ENCODE measurements around the gene CHTF8.

DNA sequence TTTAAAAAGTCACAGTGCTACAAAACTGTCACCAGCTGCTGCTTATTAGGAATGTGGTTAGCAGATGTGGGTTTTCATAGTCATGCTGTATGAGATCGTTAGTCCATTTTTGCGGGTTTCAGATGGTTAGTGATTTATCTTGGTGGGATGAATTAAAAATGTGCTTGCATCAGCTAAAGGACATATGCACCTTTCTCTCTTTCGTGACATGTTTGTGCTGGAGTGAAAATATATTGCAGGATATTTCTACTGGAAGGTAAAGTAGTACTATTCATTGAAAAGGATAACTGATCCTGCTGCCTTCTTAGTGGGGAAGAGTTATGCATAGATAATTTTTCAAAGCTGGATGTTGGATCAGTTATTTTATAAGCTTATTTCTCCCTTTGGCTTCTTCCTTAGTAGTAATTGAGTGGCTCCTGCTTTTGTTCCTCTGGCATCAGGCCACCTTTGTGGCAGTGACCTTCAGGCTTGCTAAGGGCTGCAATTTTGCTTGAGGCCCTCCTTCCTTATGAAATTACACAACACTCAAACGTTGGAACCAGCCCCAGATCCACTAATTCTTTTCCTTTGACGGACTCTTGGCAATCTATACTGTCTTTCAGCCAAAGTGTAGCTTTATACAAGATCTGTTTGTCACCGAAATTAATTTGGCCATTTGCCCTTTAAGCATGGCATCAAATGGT, 47.1 kb upstream of the CHTF8 start:
- TF ChIP-seq GATA2 (IDR thresholded peaks at IDR 0.05; ENCODE audit: low read depth, low read length), result no peak
- no peak for TF ChIP-seq GATA3 (IDR thresholded peaks at IDR 0.05; ENCODE audit: low read depth, low read length)

Data from SH-SY5Y (cell line).